Thyroid gland (tissue), 4 donors: ENCODE measurements around the gene RNF13. TPM values are rescaled to one million over a fixed set of nuclear protein-coding genes. Genes with fewer than 3 reads are reported as not detected.
"Not testable (repeated sequence)": the region's sequence is repeated elsewhere in the genome, so short reads cannot be mapped to it uniquely, and the experiment has no call there.

Experiments
- DNase-seq, 2 donors: peaks; one replicate each; pipeline ENCODE4 v3.0.0-alpha.2; 2019
- H3K27ac ChIP-seq, 3 donors: fragments of 200-600 bp; sonication (generic); 1 replicate in 2 of 3; 2 replicates in 1 of 3; pipeline ENCODE4 v1.5.1; 2016 to 2019; ENCODE audit warnings: mild to moderate bottlenecking in 1 of 3, moderate library complexity in 1 of 3
- H3K27me3 ChIP-seq: fragments of 200-600 bp; sonication (generic); one replicate; pipeline ENCODE4 v1.5.1; 2019
- H3K36me3 ChIP-seq, 2 donors: fragments of 200-600 bp; sonication (generic); one replicate each; pipeline ENCODE4 v1.5.1; 2016 to 2019
- H3K4me1 ChIP-seq, 2 donors: fragments of 200-600 bp; sonication (generic); one replicate each; pipeline ENCODE4 v1.5.1; 2017 to 2019
- H3K4me3 ChIP-seq, 3 donors: fragments of 200-600 bp; sonication (generic); replicated peaks in 1 of 3; 1 replicate in 2 of 3; 2 replicates in 1 of 3; pipeline ENCODE4 v1.5.1; 2016; ENCODE audit warnings: mild to moderate bottlenecking in 1 of 3
- H3K9me3 ChIP-seq: fragments of 200-600 bp; sonication (generic); one replicate; pipeline ENCODE4 v1.5.1; 2017
- POLR2A ChIP-seq, 2 donors: fragments of 450-650 bp; IDR thresholded peaks; one replicate each; pipeline ENCODE4 v1.6.1; 2017; ENCODE audit warnings: antibody characterized with exemption in 2 of 2, mild to moderate bottlenecking in 2 of 2, moderate library complexity in 1 of 2
- WGBS, 2 donors: methylation state at CpG; one replicate each; pipeline ENCODE4 v1.1.5; 2017; 5-methylcytosine and 5-hydroxymethylcytosine counted together
- intact Hi-C: fragments of 100-400 bp; cut with DNase I; formaldehyde crosslinking; loops from one replicate; pipeline ENCODE4 v1.15.1; 2023
- total RNA-seq, 4 donors: library from RNA; depleted of rRNA; stranded (reverse); fragments of >200 nt; gene quantifications; one replicate each; pipeline ENCODE4 v1.2.3, GENCODE V29; 2016
- TF ChIP-seq, protein P1 (sequence below), 6 experiments: fragments of 200-600 bp in 3 of 6; fragments of 450-650 bp in 3 of 6; sonication (generic) in 3 of 6; IDR thresholded peaks; one replicate each; pipeline ENCODE4 v1.5.1; 2016 to 2019; ENCODE audit warnings: antibody characterized with exemption in 6 of 6, mild to moderate bottlenecking in 2 of 6, inconsistent platforms in 1 of 6, moderate library complexity in 1 of 6

Gene RNF13
- total RNA-seq, 4 donors from 2014 or later: 106 to 161 (median 127) TPM

DNA sequence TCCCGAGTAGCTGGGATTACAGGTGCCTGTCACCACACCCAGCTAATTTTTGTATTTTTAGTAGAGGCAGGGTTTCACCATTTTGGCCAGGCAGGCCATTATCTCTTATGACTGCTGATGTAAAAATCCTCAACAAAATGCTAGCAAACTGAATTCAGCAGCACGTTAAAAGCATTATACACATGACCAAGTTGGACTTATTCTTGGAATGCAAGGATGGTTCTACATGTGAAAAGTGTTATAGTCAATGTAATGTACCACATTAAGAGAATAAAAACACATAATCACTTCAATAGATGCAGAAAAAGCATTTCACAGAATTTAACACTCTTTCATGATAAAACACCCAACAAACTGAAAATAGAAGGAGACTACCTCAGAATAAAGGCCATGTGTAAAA lies 20.2 kb downstream of the RNF13 start:
- no peaks in the 10 kb centered on the region for H3K9me3 ChIP-seq
- no peaks in the 10 kb centered on the region for H3K27me3 ChIP-seq
- H3K4me3 ChIP-seq: no peak overlapping the region
- 88 to 98% methylated on average over 2 of the region's 2 CpGs for WGBS, 2 donors
- intact Hi-C loops: no loop called here
- TF ChIP-seq POLR2A (IDR thresholded peaks at IDR 0.05): no peak
- TF ChIP-seq, protein P1, sequence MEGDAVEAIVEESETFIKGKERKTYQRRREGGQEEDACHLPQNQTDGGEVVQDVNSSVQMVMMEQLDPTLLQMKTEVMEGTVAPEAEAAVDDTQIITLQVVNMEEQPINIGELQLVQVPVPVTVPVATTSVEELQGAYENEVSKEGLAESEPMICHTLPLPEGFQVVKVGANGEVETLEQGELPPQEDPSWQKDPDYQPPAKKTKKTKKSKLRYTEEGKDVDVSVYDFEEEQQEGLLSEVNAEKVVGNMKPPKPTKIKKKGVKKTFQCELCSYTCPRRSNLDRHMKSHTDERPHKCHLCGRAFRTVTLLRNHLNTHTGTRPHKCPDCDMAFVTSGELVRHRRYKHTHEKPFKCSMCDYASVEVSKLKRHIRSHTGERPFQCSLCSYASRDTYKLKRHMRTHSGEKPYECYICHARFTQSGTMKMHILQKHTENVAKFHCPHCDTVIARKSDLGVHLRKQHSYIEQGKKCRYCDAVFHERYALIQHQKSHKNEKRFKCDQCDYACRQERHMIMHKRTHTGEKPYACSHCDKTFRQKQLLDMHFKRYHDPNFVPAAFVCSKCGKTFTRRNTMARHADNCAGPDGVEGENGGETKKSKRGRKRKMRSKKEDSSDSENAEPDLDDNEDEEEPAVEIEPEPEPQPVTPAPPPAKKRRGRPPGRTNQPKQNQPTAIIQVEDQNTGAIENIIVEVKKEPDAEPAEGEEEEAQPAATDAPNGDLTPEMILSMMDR (IDR thresholded peaks at IDR 0.05): no peak
- no peak overlapping the region for H3K27ac ChIP-seq
- no peak for DNase-seq
- H3K4me1 ChIP-seq: no peaks in the 10 kb centered on the region
- no peaks in the 10 kb centered on the region for H3K36me3 ChIP-seq

DNA sequence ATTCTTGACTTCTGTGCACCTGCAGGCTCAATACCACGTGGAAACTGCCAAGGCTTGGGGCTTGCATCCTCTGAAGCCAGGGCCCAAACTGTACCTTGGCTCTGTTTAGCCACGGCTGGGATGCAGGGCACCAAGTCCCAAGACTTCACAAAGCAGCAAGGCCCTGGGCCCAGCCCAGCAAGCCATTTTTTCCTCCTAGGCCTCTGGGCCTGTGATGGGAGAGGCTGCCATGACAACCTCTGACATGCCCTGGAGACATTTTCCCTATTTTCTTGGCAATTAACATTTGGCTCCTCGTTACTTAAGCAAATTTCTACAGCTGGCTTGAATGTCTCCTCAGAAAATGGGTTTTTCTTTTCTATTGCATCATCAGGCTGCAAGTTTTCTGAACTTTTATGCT lies 25.5 kb downstream of the RNF13 start:
- H3K4me1 ChIP-seq, H3K27ac ChIP-seq, H3K9me3 ChIP-seq, H3K4me3 ChIP-seq, intact Hi-C loops, H3K36me3 ChIP-seq, H3K27me3 ChIP-seq, DNase-seq: not testable (repeated sequence)
- 86 to 100% methylated on average over 2 to 3 of the region's 3 CpGs for WGBS, 2 donors

DNA sequence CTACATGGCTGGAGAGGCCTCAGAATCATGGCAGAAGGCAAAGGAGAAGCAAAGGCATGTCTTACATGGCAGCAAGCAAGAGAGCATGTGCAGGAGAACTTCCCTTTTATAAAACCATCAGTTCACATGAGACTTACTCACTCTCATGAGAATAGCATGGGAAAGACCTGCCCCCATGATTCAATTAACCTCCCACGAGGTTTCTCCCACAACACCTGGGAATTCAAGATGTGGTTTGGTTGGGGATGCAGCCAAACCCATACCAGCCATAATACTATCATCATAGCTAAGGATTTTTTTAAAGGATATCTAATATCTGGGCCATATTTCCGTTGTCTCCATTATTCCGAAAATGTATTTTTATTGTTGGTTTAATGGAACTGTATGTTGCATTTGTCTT lies 26.5 kb downstream of the RNF13 start:
- DNase-seq, H3K9me3 ChIP-seq, H3K36me3 ChIP-seq, H3K4me1 ChIP-seq, H3K4me3 ChIP-seq, H3K27me3 ChIP-seq, intact Hi-C loops, H3K27ac ChIP-seq: not testable (repeated sequence)
- WGBS, 2 donors: 92 to 98% methylated on average over 3 of the region's 3 CpGs

DNA sequence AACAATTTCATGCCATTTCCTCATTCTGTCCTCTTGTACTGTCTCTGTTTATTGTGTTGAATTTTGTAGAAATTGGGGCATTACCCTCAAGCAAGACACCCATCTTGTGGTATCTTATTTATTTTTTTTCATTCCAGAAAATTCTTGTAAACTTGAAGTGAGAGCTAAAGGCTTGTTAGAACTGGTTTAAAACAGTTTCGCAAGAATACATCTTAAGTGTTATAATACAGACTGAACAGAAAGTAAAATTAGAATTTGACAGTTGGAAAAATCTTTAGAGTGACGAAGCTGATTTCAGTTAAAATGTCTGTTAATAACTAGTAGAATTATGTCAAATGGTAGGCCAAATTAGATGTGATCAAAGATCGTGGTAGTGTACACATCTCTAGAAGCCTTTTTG lies 26.9 kb downstream of the RNF13 start:
- TF ChIP-seq POLR2A (IDR thresholded peaks at IDR 0.05): no peak
- TF ChIP-seq, protein P1 (IDR thresholded peaks at IDR 0.05): no peak
- WGBS, 2 donors: 77 to 97% methylated on average over 3 of the region's 3 CpGs
- H3K4me1 ChIP-seq: no peaks in the 10 kb centered on the region
- H3K36me3 ChIP-seq: no peaks in the 10 kb centered on the region
- DNase-seq: no peak
- intact Hi-C loops: no loop called here
- no peaks in the 10 kb centered on the region for H3K9me3 ChIP-seq
- no peaks in the 10 kb centered on the region for H3K27me3 ChIP-seq
- H3K4me3 ChIP-seq: no peak overlapping the region
- no peak overlapping the region for H3K27ac ChIP-seq

DNA sequence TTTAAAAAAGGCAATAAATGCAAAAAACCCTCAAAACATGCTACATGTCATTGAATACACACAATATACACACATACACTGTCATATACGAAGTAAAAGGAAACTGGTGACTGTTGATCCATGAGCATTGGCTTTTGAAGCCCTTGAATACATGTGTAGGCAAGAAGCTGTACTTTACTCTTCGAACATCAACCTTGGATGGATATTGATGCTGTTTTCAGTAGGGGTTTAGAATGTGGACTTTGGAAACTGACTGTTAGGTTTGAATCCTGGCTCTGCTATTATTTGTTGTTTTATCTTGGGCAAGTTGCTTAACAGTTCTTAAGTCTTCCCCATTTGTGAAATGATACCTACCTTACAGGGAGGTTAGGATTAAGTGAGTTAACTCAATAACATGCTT lies 30.5 kb downstream of the RNF13 start:
- 74 to 91% methylated on average over 2 of the region's 2 CpGs for WGBS, 2 donors
- Histone ChIP-seq H3K9me3 (no peaks in the 10 kb centered on the region), H3K27ac (no peak overlapping the region), H3K4me1 (no peaks in the 10 kb centered on the region), H3K27me3 (no peaks in the 10 kb centered on the region), H3K4me3 (no peak overlapping the region), H3K36me3 (no peaks in the 10 kb centered on the region)
- intact Hi-C loops: no loop called here
- DNase-seq: no peak
- TF ChIP-seq POLR2A (IDR thresholded peaks at IDR 0.05): no peak
- TF ChIP-seq, protein P1 (IDR thresholded peaks at IDR 0.05): no peak

DNA sequence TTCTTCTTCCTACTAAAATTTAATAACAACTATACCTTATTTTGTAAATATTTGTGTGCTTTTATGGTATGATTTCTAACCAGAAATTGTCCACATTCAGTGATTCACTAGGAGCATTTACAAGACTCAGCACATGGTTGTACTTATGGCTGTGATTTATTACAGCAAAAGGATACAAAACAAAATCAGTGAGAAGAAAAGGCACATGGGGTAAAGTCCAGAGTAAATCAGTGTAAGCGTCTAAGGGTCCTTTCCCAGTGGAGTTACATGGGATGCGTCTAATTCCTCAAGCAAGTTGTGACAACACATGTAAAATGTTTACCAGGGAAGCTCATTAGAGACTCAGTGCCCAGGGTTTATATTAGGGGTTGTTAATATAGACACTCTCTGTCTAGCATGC lies 31.1 kb downstream of the RNF13 start:
- intact Hi-C loops: no loop called here
- Histone ChIP-seq H3K36me3 (no peaks in the 10 kb centered on the region), H3K4me1 (no peaks in the 10 kb centered on the region), H3K27ac (no peak overlapping the region), H3K9me3 (no peaks in the 10 kb centered on the region), H3K27me3 (no peaks in the 10 kb centered on the region), H3K4me3 (no peak overlapping the region)
- DNase-seq: no peak
- 92 to 93% methylated on average over 2 of the region's 2 CpGs for WGBS, 2 donors
- TF ChIP-seq POLR2A (IDR thresholded peaks at IDR 0.05): no peak
- TF ChIP-seq, protein P1 (IDR thresholded peaks at IDR 0.05): no peak
